GM23338 (cell line): ENCODE data around the gene PLCG2.

ENCODE experiments used
- CREB1 ChIP-seq: fragments of 250-450 bp; sonication (Bioruptor Pico); IDR thresholded peaks from 2 replicates; pipeline ENCODE4 v1.5.0; 2020; ENCODE audit warnings: low read depth, mild to moderate bottlenecking, moderate library complexity
- ETS1 ChIP-seq: IDR thresholded peaks from 2 replicates; pipeline ENCODE4 v1.6.1; 2016; ENCODE audit warnings: antibody characterized with exemption
- EZH2 ChIP-seq: fragments of 200-600 bp; sonication (generic); IDR thresholded peaks from one replicate; pipeline ENCODE4 v1.8.0; 2017; ENCODE audit warnings: antibody characterized with exemption, mild to moderate bottlenecking, low read depth; ENCODE audit not compliant: unreplicated experiment
- EZH2phosphoT487 ChIP-seq: fragments of 200-600 bp; sonication (generic); IDR thresholded peaks from one replicate; pipeline ENCODE4 v1.8.1; 2018; ENCODE audit warnings: antibody characterized with exemption; ENCODE audit not compliant: unreplicated experiment
- JUNB ChIP-seq: IDR thresholded peaks from one replicate; pipeline ENCODE4 v1.6.1; 2016; ENCODE audit warnings: antibody characterized with exemption; ENCODE audit not compliant: unreplicated experiment
- NANOG ChIP-seq: IDR thresholded peaks from 2 replicates; pipeline ENCODE4 v1.6.1; 2016; ENCODE audit warnings: antibody characterized with exemption, borderline replicate concordance
- POLR2AphosphoS5 ChIP-seq: IDR thresholded peaks from 2 replicates; pipeline ENCODE4 v1.6.1; 2016; ENCODE audit warnings: antibody characterized with exemption, low read depth
- REST ChIP-seq: IDR thresholded peaks from one replicate; pipeline ENCODE4 v1.6.1; 2018; ENCODE audit warnings: antibody characterized with exemption; ENCODE audit not compliant: unreplicated experiment
- STAT1 ChIP-seq: IDR thresholded peaks from one replicate; pipeline ENCODE4 v1.6.1; 2016; ENCODE audit warnings: antibody characterized with exemption; ENCODE audit not compliant: unreplicated experiment
- ZNF114 ChIP-seq: fragments of 250-450 bp; sonication (Bioruptor Pico); IDR thresholded peaks from 2 replicates; pipeline ENCODE4 v1.5.0; 2020; ENCODE audit warnings: mild to moderate bottlenecking, moderate library complexity
- ZNF331 ChIP-seq: fragments of 250-450 bp; sonication (Bioruptor Pico); IDR thresholded peaks from 2 replicates; pipeline ENCODE4 v1.5.0; 2020; ENCODE audit warnings: low read depth, mild to moderate bottlenecking, moderate library complexity
- TF ChIP-seq, protein P1 (sequence below), 2 experiments: fragments of 200-600 bp in 1 of 2; sonication (generic) in 1 of 2; conservative IDR thresholded peaks; 2 replicates each; pipeline versions ENCODE4 v1.5.1 to v1.6.1; 2016 to 2017; ENCODE audit warnings: antibody characterized with exemption in 2 of 2, low read depth in 2 of 2, mild to moderate bottlenecking in 2 of 2, moderate library complexity in 1 of 2

DNA sequence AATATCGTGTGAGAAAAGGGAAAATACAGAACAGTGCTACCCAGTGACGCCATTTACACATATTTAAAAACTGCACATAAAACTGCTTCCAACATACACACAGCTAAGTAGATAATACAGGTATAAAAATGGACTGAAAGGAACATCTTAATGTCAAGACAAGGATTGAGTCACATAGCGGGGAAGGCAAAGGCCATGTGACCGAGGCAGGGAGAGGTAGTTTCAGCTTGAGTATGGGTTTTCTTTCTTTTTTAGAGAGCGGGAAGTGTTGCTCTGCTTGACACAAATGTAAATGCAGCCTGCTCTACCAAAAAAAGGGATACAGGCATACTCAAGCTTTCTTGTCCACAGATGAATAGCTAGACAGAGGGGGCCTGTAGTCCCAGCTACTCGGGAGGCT, 185.7 kb downstream of the PLCG2 start:
- TF ChIP-seq POLR2AphosphoS5: no peak
- TF ChIP-seq EZH2phosphoT487: no peak
- no peak for TF ChIP-seq EZH2
- TF ChIP-seq, protein P1, sequence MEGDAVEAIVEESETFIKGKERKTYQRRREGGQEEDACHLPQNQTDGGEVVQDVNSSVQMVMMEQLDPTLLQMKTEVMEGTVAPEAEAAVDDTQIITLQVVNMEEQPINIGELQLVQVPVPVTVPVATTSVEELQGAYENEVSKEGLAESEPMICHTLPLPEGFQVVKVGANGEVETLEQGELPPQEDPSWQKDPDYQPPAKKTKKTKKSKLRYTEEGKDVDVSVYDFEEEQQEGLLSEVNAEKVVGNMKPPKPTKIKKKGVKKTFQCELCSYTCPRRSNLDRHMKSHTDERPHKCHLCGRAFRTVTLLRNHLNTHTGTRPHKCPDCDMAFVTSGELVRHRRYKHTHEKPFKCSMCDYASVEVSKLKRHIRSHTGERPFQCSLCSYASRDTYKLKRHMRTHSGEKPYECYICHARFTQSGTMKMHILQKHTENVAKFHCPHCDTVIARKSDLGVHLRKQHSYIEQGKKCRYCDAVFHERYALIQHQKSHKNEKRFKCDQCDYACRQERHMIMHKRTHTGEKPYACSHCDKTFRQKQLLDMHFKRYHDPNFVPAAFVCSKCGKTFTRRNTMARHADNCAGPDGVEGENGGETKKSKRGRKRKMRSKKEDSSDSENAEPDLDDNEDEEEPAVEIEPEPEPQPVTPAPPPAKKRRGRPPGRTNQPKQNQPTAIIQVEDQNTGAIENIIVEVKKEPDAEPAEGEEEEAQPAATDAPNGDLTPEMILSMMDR (conservative IDR thresholded peaks at IDR 0.05; ENCODE audit: low read depth in 2 of 2): no peak
- no peak for TF ChIP-seq STAT1
- no peak for TF ChIP-seq REST
- no peak for TF ChIP-seq CREB1 (CRISPR knock-in tag)
- TF ChIP-seq ETS1: no peak
- TF ChIP-seq JUNB: no peak
- TF ChIP-seq NANOG: no peak
- TF ChIP-seq ZNF331 (CRISPR knock-in tag): no peak
- no peak for TF ChIP-seq ZNF114 (CRISPR knock-in tag)
